Liver (tissue), 3 donors: Measurements from ENCODE around the gene SUN2.

ENCODE experiments used
- CTCF ChIP-seq: fragments of 150-350 bp; IDR thresholded peaks from 2 replicates; pipeline ENCODE4 v1.5.1; 2017; ENCODE audit warnings: improper control_type of control experiment, low read depth, low read length; ENCODE audit not compliant: missing input control
- EGR1 ChIP-seq, 2 donors: IDR thresholded peaks; 2 replicates each; pipeline ENCODE4 v1.6.1; 2016 to 2018; ENCODE audit warnings: antibody characterized with exemption in 2 of 2, low read depth in 2 of 2
- FOXA1 ChIP-seq: IDR thresholded peaks from 2 replicates; pipeline ENCODE4 v1.6.1; 2016; ENCODE audit warnings: antibody characterized with exemption
- MAX ChIP-seq: IDR thresholded peaks from 2 replicates; pipeline ENCODE4 v1.6.1; 2016; ENCODE audit warnings: antibody characterized with exemption
- YY1 ChIP-seq: IDR thresholded peaks from 2 replicates; pipeline ENCODE4 v1.6.1; 2016; ENCODE audit warnings: antibody characterized with exemption, mild to moderate bottlenecking
- donor health status: healthy.
- donor health status: healthy.

- TF ChIP-seq CTCF (no peak), YY1 (no peak), EGR1 (IDR thresholded peaks at IDR 0.05; ENCODE audit: low read depth in 2 of 2) (no peak), FOXA1 (no peak), MAX (no peak)
Measured at GRCh38 chr22:38775656-38776055, 19.9 kb upstream of the SUN2 start.
